Kidney (tissue), 14 donors: ENCODE results near the gene NMT2. TPM values are rescaled to one million over a fixed set of nuclear protein-coding genes. Genes with fewer than 3 reads are reported as not detected.

Experiments
- DNase-seq, 5 donors: peaks; one replicate each; pipeline ENCODE4 v3.0.0-alpha.2; 2013 to 2020
- FAIRE-seq: peaks from 2 replicates; lab custom pipeline; 2012; peaks lifted over from hg19 to GRCh38; lab: Jason Lieb, UNC
- H3K27ac ChIP-seq, 2 donors: one replicate each; pipeline ENCODE4 v1.7.0; 2013; ENCODE audit warnings: low read depth in 2 of 2, low read length in 2 of 2, inconsistent platforms in 1 of 2
- H3K27me3 ChIP-seq: one replicate; pipeline ENCODE4 v1.7.1; 2013; ENCODE audit warnings: low read length, inconsistent platforms; ENCODE audit not compliant: control insufficient read depth, insufficient read depth
- H3K36me3 ChIP-seq, 3 donors: one replicate each; pipeline versions ENCODE4 v1.7.0 to v1.7.1; 2013; ENCODE audit warnings: low read length in 3 of 3, control low read depth in 1 of 3, inconsistent platforms in 1 of 3; ENCODE audit not compliant: insufficient read depth in 3 of 3, control insufficient read depth in 2 of 3
- H3K4me1 ChIP-seq, 3 donors: one replicate each; pipeline versions ENCODE4 v1.7.0 to v1.7.1; 2013; ENCODE audit warnings: low read length in 3 of 3, inconsistent platforms in 1 of 3, low read depth in 1 of 3; ENCODE audit not compliant: control insufficient read depth in 2 of 3, insufficient read depth in 2 of 3
- H3K4me3 ChIP-seq, 3 donors: one replicate each; pipeline versions ENCODE4 v1.7.0 to v1.8.1; 2013; ENCODE audit warnings: low read length in 3 of 3, control low read depth in 1 of 3, inconsistent platforms in 1 of 3
- H3K9ac ChIP-seq, 3 donors: one replicate each; pipeline versions ENCODE4 v1.7.0 to v1.7.1; 2013; ENCODE audit warnings: low read length in 3 of 3, control low read depth in 1 of 3, inconsistent platforms in 1 of 3
- H3K9me3 ChIP-seq, 3 donors: one replicate each; pipeline versions ENCODE4 v1.7.0 to v1.7.1; 2013; ENCODE audit warnings: low read length in 3 of 3, control low read depth in 1 of 3, inconsistent platforms in 1 of 3; ENCODE audit not compliant: control insufficient read depth in 2 of 3, insufficient read depth in 1 of 3
- CTCF ChIP-seq: IDR thresholded peaks from 3 replicates; pipeline ENCODE4 v1.5.1; 2012; ENCODE audit warnings: mild to moderate bottlenecking, moderate library complexity, borderline replicate concordance; ENCODE audit not compliant: insufficient read depth; ENCODE audit errors: extremely low read depth
- intact Hi-C: fragments of 100-400 bp; cut with DNase I; formaldehyde crosslinking; loops from one replicate; pipeline ENCODE4 v1.11.1; 2022
- polyA plus RNA-seq: library from polyadenylated mRNA; stranded (reverse); fragments of 350-450 nt; fragmentation: Illumina TruSeq; extraction: RNeasy Lipid Tissue Mini Kit (QIAGEN cat#74804); gene quantifications from one replicate; pipeline ENCODE4 v1.2.3, GENCODE V29; 2014; ENCODE audit warnings: low read depth, low replicate concordance; ENCODE audit not compliant: insufficient read depth
- total RNA-seq: library from RNA; stranded (reverse); fragmentation: NEBNext Ultra II Directional; extraction: Animal tissue kit (Norgen Biotek cat#: 25700); gene quantifications from one replicate; pipeline ENCODE4 v1.2.1, GENCODE V29; 2021
- donor health status: control.
- donor health status: control.
- donor health status: control.
- donor health status: control.
- donor health status: control.
- donor health status: DM: yes; HTN: yes; CAD: no.
- donor health status: Normal renal cell carcinoma (clear cell type).

Gene NMT2
- total and polyA plus RNA-seq, 2 donors from 2014 or later = 11.7 to 19.8 TPM

- peaks cover 2 to 29% (median 21%) of the 10 kb centered on the region in 3 donors for H3K36me3 ChIP-seq
- DNase-seq (no peak), FAIRE-seq (no peak)
- no peaks in the 10 kb centered on the region for H3K27me3 ChIP-seq
- intact Hi-C loops = no loop called here
- peaks cover 0 to 2% (median 0%) of the 10 kb centered on the region in 3 donors for H3K9me3 ChIP-seq
- H3K9ac ChIP-seq = no peak overlapping the region
- no peak overlapping the region for H3K27ac ChIP-seq
- no peaks in the 10 kb centered on the region for H3K4me1 ChIP-seq
- TF ChIP-seq CTCF = no peak
- H3K4me3 ChIP-seq = no peak overlapping the region
Measured at GRCh38 chr10:15131330-15131729, 37.2 kb downstream of the NMT2 start.

DNA sequence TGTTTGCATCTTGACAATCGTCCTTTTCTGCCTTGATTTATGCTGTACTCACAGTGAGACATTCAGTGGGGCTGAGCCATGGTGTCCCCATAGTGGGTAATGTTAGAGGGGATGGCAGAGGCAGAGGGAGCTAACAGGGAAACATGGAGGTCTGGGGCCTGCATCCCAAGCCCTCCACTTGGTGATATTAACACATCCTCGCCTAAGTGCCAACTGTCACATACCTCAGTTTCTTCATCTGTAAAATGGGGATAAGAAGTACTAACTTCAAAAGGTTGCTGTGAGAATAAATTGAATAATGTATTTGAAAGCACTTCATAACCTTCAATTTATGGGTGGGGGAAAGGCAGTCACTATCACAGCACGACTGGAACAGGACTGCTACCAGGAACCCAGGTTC lies 43.6 kb downstream of the NMT2 start:
- no peaks in the 10 kb centered on the region for H3K4me1 ChIP-seq
- no peak overlapping the region for H3K4me3 ChIP-seq
- FAIRE-seq (no peak), DNase-seq (no peak)
- H3K36me3 ChIP-seq = peaks cover 3 to 6% (median 5%) of the 10 kb centered on the region in 3 donors
- intact Hi-C loops = no loop called here
- no peak overlapping the region for H3K27ac ChIP-seq
- H3K9me3 ChIP-seq = peaks cover 0 to 3% (median 0%) of the 10 kb centered on the region in 3 donors
- H3K9ac ChIP-seq = no peak overlapping the region
- H3K27me3 ChIP-seq = no peaks in the 10 kb centered on the region
- TF ChIP-seq CTCF = no peak

GRCh38 chr10:15124190-15124589 lies 44.3 kb downstream of the NMT2 start:
- peaks cover 0 to 3% (median 0%) of the 10 kb centered on the region in 3 donors for H3K9me3 ChIP-seq
- intact Hi-C loops = no loop called here

More at GRCh38 chr10:15124190-15124589, 44.3 kb downstream of the NMT2 start:
- DNase-seq (no peak), FAIRE-seq (no peak)
- TF ChIP-seq CTCF = no peak
- no peaks in the 10 kb centered on the region for H3K27me3 ChIP-seq
- no peak overlapping the region for H3K27ac ChIP-seq
- H3K4me3 ChIP-seq = no peak overlapping the region
- no peaks in the 10 kb centered on the region for H3K4me1 ChIP-seq
- H3K9ac ChIP-seq = no peak overlapping the region
- H3K36me3 ChIP-seq = peaks cover 3 to 11% (median 7%) of the 10 kb centered on the region in 3 donors
